ENCODE results near the gene PLXNA1.

Gene PLXNA1

DNA sequence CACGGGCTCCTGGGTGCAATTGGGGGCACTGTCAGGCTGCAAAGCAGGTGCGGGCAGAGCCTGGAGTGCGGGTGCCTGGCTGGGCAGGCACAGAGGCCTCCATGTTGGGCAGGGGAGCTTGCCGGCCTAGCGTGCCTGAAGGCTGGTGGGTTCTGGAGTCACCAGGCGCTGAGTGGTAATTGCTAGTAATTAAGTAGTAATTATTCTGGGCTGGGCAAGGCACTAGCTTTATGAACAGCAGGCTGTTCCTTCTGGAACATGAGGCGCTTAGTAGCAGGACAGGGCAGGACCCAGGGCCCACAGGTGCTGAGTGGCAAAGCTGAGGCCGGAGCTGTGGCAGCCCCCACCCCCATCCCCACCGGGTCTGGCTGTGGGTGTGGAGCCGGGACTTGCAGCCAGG is 25.3 kb downstream of the PLXNA1 start:
- H3K4me3 ChIP-seq (ENCODE audit: low read depth, low read length): no peak overlapping the region
- TF ChIP-seq, protein P1, sequence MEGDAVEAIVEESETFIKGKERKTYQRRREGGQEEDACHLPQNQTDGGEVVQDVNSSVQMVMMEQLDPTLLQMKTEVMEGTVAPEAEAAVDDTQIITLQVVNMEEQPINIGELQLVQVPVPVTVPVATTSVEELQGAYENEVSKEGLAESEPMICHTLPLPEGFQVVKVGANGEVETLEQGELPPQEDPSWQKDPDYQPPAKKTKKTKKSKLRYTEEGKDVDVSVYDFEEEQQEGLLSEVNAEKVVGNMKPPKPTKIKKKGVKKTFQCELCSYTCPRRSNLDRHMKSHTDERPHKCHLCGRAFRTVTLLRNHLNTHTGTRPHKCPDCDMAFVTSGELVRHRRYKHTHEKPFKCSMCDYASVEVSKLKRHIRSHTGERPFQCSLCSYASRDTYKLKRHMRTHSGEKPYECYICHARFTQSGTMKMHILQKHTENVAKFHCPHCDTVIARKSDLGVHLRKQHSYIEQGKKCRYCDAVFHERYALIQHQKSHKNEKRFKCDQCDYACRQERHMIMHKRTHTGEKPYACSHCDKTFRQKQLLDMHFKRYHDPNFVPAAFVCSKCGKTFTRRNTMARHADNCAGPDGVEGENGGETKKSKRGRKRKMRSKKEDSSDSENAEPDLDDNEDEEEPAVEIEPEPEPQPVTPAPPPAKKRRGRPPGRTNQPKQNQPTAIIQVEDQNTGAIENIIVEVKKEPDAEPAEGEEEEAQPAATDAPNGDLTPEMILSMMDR (IDR thresholded peaks at IDR 0.05; ENCODE audit: borderline replicate concordance, insufficient read depth, low read depth, low read length): no peak

- TF ChIP-seq, protein P1 (IDR thresholded peaks at IDR 0.05; ENCODE audit: borderline replicate concordance, insufficient read depth, low read depth, low read length): no peak
- H3K4me3 ChIP-seq (ENCODE audit: low read depth, low read length): no peak overlapping the region
These were observed 26.6 kb downstream of the PLXNA1 start for GRCh38 chr3:127009531-127009930.

GRCh38 chr3:127011270-127011992 is 28.5 kb downstream of the PLXNA1 start:
- TF ChIP-seq, protein P1 (IDR thresholded peaks at IDR 0.05; ENCODE audit: borderline replicate concordance, insufficient read depth, low read depth, low read length): no peak
- no peak overlapping the region for H3K4me3 ChIP-seq (ENCODE audit: low read depth, low read length)

GRCh38 chr3:127012091-127012490 is 29.2 kb downstream of the PLXNA1 start:
- no peak overlapping the region for H3K4me3 ChIP-seq (ENCODE audit: low read depth, low read length)
- TF ChIP-seq, protein P1 (IDR thresholded peaks at IDR 0.05; ENCODE audit: borderline replicate concordance, insufficient read depth, low read depth, low read length): no peak

GRCh38 chr3:127013181-127013580 is 30.3 kb downstream of the PLXNA1 start:
- TF ChIP-seq, protein P1 (IDR thresholded peaks at IDR 0.05; ENCODE audit: borderline replicate concordance, insufficient read depth, low read depth, low read length): no peak
- H3K4me3 ChIP-seq (ENCODE audit: low read depth, low read length): no peak overlapping the region

DNA sequence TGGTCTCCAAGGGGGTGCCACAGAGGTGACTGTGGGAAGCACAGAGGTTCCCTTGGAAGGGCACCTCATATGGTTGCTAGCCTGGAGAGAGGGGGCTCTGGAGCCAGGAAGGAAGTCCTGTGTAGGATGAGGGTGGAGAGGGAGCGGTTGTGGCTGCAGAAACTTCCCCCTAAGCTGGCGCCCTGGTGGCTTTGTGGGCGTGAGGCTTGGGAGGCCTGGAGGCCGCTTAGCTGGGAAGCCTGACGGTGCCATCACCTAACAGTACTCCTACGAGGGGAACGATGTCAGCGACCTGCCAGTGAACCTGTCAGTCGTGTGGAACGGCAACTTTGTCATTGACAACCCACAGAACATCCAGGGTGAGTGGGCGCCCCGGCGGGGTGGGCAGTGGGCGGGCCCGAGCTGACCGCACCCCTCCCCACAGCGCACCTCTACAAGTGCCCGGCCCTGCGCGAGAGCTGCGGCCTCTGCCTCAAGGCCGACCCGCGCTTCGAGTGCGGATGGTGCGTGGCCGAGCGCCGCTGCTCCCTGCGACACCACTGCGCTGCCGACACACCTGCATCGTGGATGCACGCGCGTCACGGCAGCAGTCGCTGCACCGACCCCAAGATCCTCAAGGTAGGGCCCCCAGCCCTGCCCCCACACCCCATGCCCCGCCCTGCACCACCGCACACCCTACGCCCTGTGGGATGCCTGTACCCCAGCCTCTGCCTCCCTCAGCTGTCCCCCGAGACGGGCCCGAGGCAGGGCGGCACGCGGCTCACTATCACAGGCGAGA is 31.0 kb downstream of the PLXNA1 start:
- TF ChIP-seq, protein P1 (IDR thresholded peaks at IDR 0.05; ENCODE audit: borderline replicate concordance, insufficient read depth, low read depth, low read length): no peak
- H3K4me3 ChIP-seq (ENCODE audit: low read depth, low read length): no peak overlapping the region
